H9 (cell line): Measurements from ENCODE around the gene COQ8B. TPM values are rescaled to one million over a fixed set of nuclear protein-coding genes. Genes with fewer than 3 reads are reported as not detected.

Source experiments
- DNase-seq: peaks from one replicate; pipeline ENCODE4 v3.0.0-alpha.2; 2017
- H2AFZ ChIP-seq: one replicate; pipeline ENCODE4 v1.6.1; 2013; ENCODE audit warnings: mild to moderate bottlenecking, low read length, control low read depth, moderate library complexity
- H2AK5ac ChIP-seq: 2 replicates; pipeline ENCODE4 v1.6.1; 2013; ENCODE audit warnings: low read length, control low read depth, mixed read lengths; ENCODE audit not compliant: insufficient read length
- H2BK120ac ChIP-seq: one replicate; pipeline ENCODE4 v1.6.1; 2013; ENCODE audit warnings: low read depth, mild to moderate bottlenecking, low read length, control low read depth, inconsistent platforms; ENCODE audit not compliant: poor library complexity, severe bottlenecking
- H2BK12ac ChIP-seq: 2 replicates; pipeline ENCODE4 v1.6.1; 2013; ENCODE audit warnings: low read length, control low read depth, mixed read lengths, low read depth; ENCODE audit not compliant: insufficient read length
- H2BK15ac ChIP-seq: 2 replicates; pipeline ENCODE4 v1.6.1; 2013; ENCODE audit warnings: low read depth, low read length, control low read depth
- H2BK20ac ChIP-seq: one replicate; pipeline ENCODE4 v1.6.1; 2013; ENCODE audit warnings: low read depth, mild to moderate bottlenecking, low read length, control low read depth, inconsistent platforms; ENCODE audit not compliant: poor library complexity, severe bottlenecking
- H2BK5ac ChIP-seq: 2 replicates; pipeline ENCODE4 v1.6.1; 2013; ENCODE audit warnings: low read length, control low read depth, mixed read lengths; ENCODE audit not compliant: insufficient read length
- H3K14ac ChIP-seq: 2 replicates; pipeline ENCODE4 v1.6.1; 2013; ENCODE audit warnings: low read length, control low read depth; ENCODE audit not compliant: insufficient read depth
- H3K18ac ChIP-seq: 2 replicates; pipeline ENCODE4 v1.6.1; 2013; ENCODE audit warnings: low read depth, mild to moderate bottlenecking, mixed read lengths, low read length, control low read depth; ENCODE audit not compliant: insufficient read length
- H3K23ac ChIP-seq: 2 replicates; pipeline ENCODE4 v1.6.1; 2013; ENCODE audit warnings: low read length, control low read depth, mixed read lengths, low read depth; ENCODE audit not compliant: insufficient read length
- H3K23me2 ChIP-seq: 2 replicates; pipeline ENCODE4 v1.6.1; 2013; ENCODE audit warnings: low read depth, mild to moderate bottlenecking, mixed read lengths, low read length, control low read depth; ENCODE audit not compliant: insufficient read length, poor library complexity, severe bottlenecking
- H3K27ac ChIP-seq: 2 replicates; pipeline ENCODE4 v1.5.1; 2013; ENCODE audit warnings: low read length, control low read depth, mixed read lengths, low read depth; ENCODE audit not compliant: insufficient read length
- H3K27me3 ChIP-seq: 2 replicates; pipeline ENCODE4 v1.6.1; 2013; ENCODE audit warnings: low read length, control low read depth, inconsistent platforms; ENCODE audit not compliant: insufficient read depth
- H3K4ac ChIP-seq: 2 replicates; pipeline ENCODE4 v1.6.1; 2013; ENCODE audit warnings: low read depth, mild to moderate bottlenecking, control low read depth, inconsistent platforms, low read length, moderate library complexity
- H3K4me1 ChIP-seq: 2 replicates; pipeline ENCODE4 v1.6.1; 2013; ENCODE audit warnings: low read length, control low read depth, inconsistent platforms; ENCODE audit not compliant: insufficient read depth
- H3K4me2 ChIP-seq: 2 replicates; pipeline ENCODE4 v1.6.1; 2013; ENCODE audit warnings: low read length, control low read depth, mixed read lengths; ENCODE audit not compliant: insufficient read length, insufficient read depth
- H3K56ac ChIP-seq: 2 replicates; pipeline ENCODE4 v1.6.1; 2013; ENCODE audit warnings: low read depth, mild to moderate bottlenecking, mixed read lengths, low read length, control low read depth; ENCODE audit not compliant: insufficient read length
- H3K79me1 ChIP-seq: 2 replicates; pipeline ENCODE4 v1.6.1; 2013; ENCODE audit warnings: low read depth, mild to moderate bottlenecking, moderate library complexity, low read length, control low read depth, inconsistent platforms; ENCODE audit not compliant: insufficient read depth, poor library complexity, severe bottlenecking
- H3K79me2 ChIP-seq: 2 replicates; pipeline ENCODE4 v1.6.1; 2013; ENCODE audit warnings: low read length, control low read depth, inconsistent platforms; ENCODE audit not compliant: insufficient read depth
- H3K9ac ChIP-seq: 2 replicates; pipeline ENCODE4 v1.6.1; 2013; ENCODE audit warnings: low read length, control low read depth, mixed read lengths; ENCODE audit not compliant: insufficient read length; ENCODE audit errors: extremely low read depth
- H3K9me3 ChIP-seq: one replicate; pipeline ENCODE4 v1.6.1; 2013; ENCODE audit warnings: low read depth, low read length, inconsistent platforms; ENCODE audit not compliant: control insufficient read depth
- H3T11ph ChIP-seq: one replicate; pipeline ENCODE4 v1.6.1; 2013; ENCODE audit warnings: mild to moderate bottlenecking, low read length, control low read depth, inconsistent platforms
- H4K20me1 ChIP-seq: one replicate; pipeline ENCODE4 v1.6.1; 2013; ENCODE audit not compliant: control insufficient read depth, insufficient read length, insufficient read depth
- H4K5ac ChIP-seq: 2 replicates; pipeline ENCODE4 v1.6.1; 2013; ENCODE audit warnings: low read depth, mild to moderate bottlenecking, mixed read lengths, low read length, control low read depth; ENCODE audit not compliant: insufficient read length
- H4K8ac ChIP-seq: replicated peaks from 2 replicates; pipeline ENCODE4 v1.6.1; 2013; ENCODE audit warnings: low read length, control low read depth, mixed read lengths, low read depth; ENCODE audit not compliant: insufficient read length
- H4K91ac ChIP-seq: 2 replicates; pipeline ENCODE4 v1.6.1; 2013; ENCODE audit warnings: low read depth, mild to moderate bottlenecking, moderate library complexity, mixed read lengths, low read length, control low read depth; ENCODE audit not compliant: insufficient read length
- H3K27ac Mint-ChIP-seq, 3 experiments: 2 replicates in 2 of 3; 3 replicates in 1 of 3; pipeline ENCODE4 v1.8.0; 2020 to 2021; ENCODE audit warnings: mixed read lengths in 3 of 3, mild to moderate bottlenecking in 1 of 3, moderate library complexity in 1 of 3
- H3K27me3 Mint-ChIP-seq: 2 replicates; pipeline ENCODE4 v1.8.0; 2021; ENCODE audit warnings: low read depth, mild to moderate bottlenecking, moderate library complexity, mixed read lengths
- H3K36me3 Mint-ChIP-seq, 3 experiments: 2 replicates in 2 of 3; 3 replicates in 1 of 3; pipeline ENCODE4 v1.8.0; 2020 to 2021; ENCODE audit warnings: low read depth in 3 of 3, mixed read lengths in 3 of 3; ENCODE audit not compliant: insufficient read depth in 1 of 3
- H3K4me1 Mint-ChIP-seq, 2 experiments: 2 replicates each; pipeline ENCODE4 v1.8.0; 2020; ENCODE audit warnings: mixed read lengths in 2 of 2
- H3K4me3 Mint-ChIP-seq, 2 experiments: 2 replicates in 1 of 2; 3 replicates in 1 of 2; pipeline ENCODE4 v1.8.0; 2020 to 2021; ENCODE audit warnings: mild to moderate bottlenecking in 2 of 2, mixed read lengths in 2 of 2, moderate library complexity in 1 of 2
- H3K9me3 Mint-ChIP-seq, 2 experiments: 2 replicates in 1 of 2; 3 replicates in 1 of 2; pipeline ENCODE4 v1.8.0; 2020; ENCODE audit warnings: mild to moderate bottlenecking in 2 of 2, mixed read lengths in 2 of 2, moderate library complexity in 1 of 2
- CTCF ChIP-seq: fragments of 200-600 bp; sonication (generic); conservative IDR thresholded peaks from 3 replicates; pipeline ENCODE4 v1.8.0; 2021; ENCODE audit warnings: antibody characterized with exemption, mild to moderate bottlenecking
- WGBS: extraction: QIAGEN DNeasy Blood & Tissue Kit; methylation state at CpG from one replicate; pipeline ENCODE4 v1.1.7; 2013; ENCODE audit warnings: missing lambda C conversion rate, low lambda C conversion rate, mixed read lengths; ENCODE audit not compliant: insufficient read length; ENCODE audit errors: extremely low coverage; 5-methylcytosine and 5-hydroxymethylcytosine counted together
- total RNA-seq: library from RNA; stranded (reverse); gene quantifications from 2 replicates; pipeline ENCODE4 v1.2.1, GENCODE V29; 2021

Gene COQ8B
- total RNA-seq, 1 experiment from 2014 or later: 40.5 TPM

- no peaks in the 10 kb centered on the region; the same call in 1 of the 2 replicates for H3K27me3 Mint-ChIP-seq
- TF ChIP-seq CTCF: no peak
- H2AFZ ChIP-seq: no peak overlapping the region
These were observed 12.0 kb downstream of the COQ8B start for GRCh38 chr19:40704491-40705361.

More at GRCh38 chr19:40704491-40705361, 12.0 kb downstream of the COQ8B start:
- Histone ChIP-seq H3K79me2 (no peaks in the 10 kb centered on the region), H3K4me2 (no peak overlapping the region), H4K8ac (no peak overlapping the region), H3K27ac (no peak overlapping the region), H3K56ac (no peak overlapping the region), H2AK5ac (no peak overlapping the region), H4K20me1 (no peaks in the 10 kb centered on the region), H3K27me3 (no peaks in the 10 kb centered on the region), H3K18ac (no peak overlapping the region), H4K91ac (no peak overlapping the region), H2BK15ac (no peak overlapping the region), H3K9ac (no peak overlapping the region), H3K23me2 (no peaks in the 10 kb centered on the region), H2BK5ac (no peak overlapping the region), H2BK120ac (no peak overlapping the region), H3K23ac (no peak overlapping the region), H3K79me1 (no peaks in the 10 kb centered on the region), H3K14ac (no peak overlapping the region; the same call in 1 of the 2 replicates), H2BK20ac (no peak overlapping the region), H3K4ac (no peak overlapping the region), H3T11ph (no peak overlapping the region), H3K4me1 (no peaks in the 10 kb centered on the region), H3K9me3 (no peaks in the 10 kb centered on the region), H4K5ac (no peak overlapping the region), H2BK12ac (no peak overlapping the region)
- no CpG with 5 or more reads among the region's 18 CpGs for WGBS
- no peak overlapping the region for H3K27ac Mint-ChIP-seq
- peaks cover 29 to 66% (median 63%) of the 10 kb centered on the region in 3 experiments for H3K36me3 Mint-ChIP-seq
- H3K4me1 Mint-ChIP-seq: peaks cover 5 to 13% of the 10 kb centered on the region in 2 experiments; a peak in 3 of 4 replicates
- H3K9me3 Mint-ChIP-seq: no peaks in the 10 kb centered on the region
- no peak for DNase-seq
- H3K4me3 Mint-ChIP-seq: no peak overlapping the region
